ENCODE measurements around the gene CTXN2.

CTXN2 gene

GRCh38 chr15:48191574-48192225 lies at the start of gene CTXN2:
Gene CTXN2, plus strand, starts transcription at chr15:48191665. Its CDS starts 9,636 bp downstream, at chr15:48201301.
- in situ Hi-C loops (cut with MboI; ENCODE audit: low sequenced_read_pairs): no loop called here

- in situ Hi-C loops (cut with MboI; ENCODE audit: low sequenced_read_pairs): no loop called here
Measured at GRCh38 chr15:48143856-48144255, 47.6 kb upstream of the CTXN2 start.

GRCh38 chr15:48144889-48145288 lies 46.6 kb upstream of the CTXN2 start:
- in situ Hi-C loops (cut with MboI; ENCODE audit: low sequenced_read_pairs): no loop called here

- in situ Hi-C loops (cut with MboI; ENCODE audit: low sequenced_read_pairs): no loop called here
Measured at GRCh38 chr15:48145923-48146322, 45.5 kb upstream of the CTXN2 start.

- in situ Hi-C loops (cut with MboI; ENCODE audit: low sequenced_read_pairs): no loop called here
Measured at GRCh38 chr15:48147358-48147757, 44.1 kb upstream of the CTXN2 start.

GRCh38 chr15:48149858-48150257 lies 41.6 kb upstream of the CTXN2 start:
- in situ Hi-C loops (cut with MboI; ENCODE audit: low sequenced_read_pairs): no loop called here

- in situ Hi-C loops (cut with MboI; ENCODE audit: low sequenced_read_pairs): no loop called here
Measured at GRCh38 chr15:48153526-48153925, 37.9 kb upstream of the CTXN2 start.

GRCh38 chr15:48168616-48169015 lies 22.8 kb upstream of the CTXN2 start:
- in situ Hi-C loops (cut with MboI; ENCODE audit: low sequenced_read_pairs): no loop called here

- in situ Hi-C loops (cut with MboI; ENCODE audit: low sequenced_read_pairs): no loop called here
Measured at GRCh38 chr15:48170981-48171380, 20.5 kb upstream of the CTXN2 start.

- in situ Hi-C loops (cut with MboI; ENCODE audit: low sequenced_read_pairs): no loop called here
Measured at GRCh38 chr15:48175126-48175525, 16.3 kb upstream of the CTXN2 start.

GRCh38 chr15:48176112-48176511 lies 15.4 kb upstream of the CTXN2 start:
- in situ Hi-C loops (cut with MboI; ENCODE audit: low sequenced_read_pairs): no loop called here

GRCh38 chr15:48176957-48177356 lies 14.5 kb upstream of the CTXN2 start:
- in situ Hi-C loops (cut with MboI; ENCODE audit: low sequenced_read_pairs): no loop called here

- in situ Hi-C loops (cut with MboI; ENCODE audit: low sequenced_read_pairs): no loop called here
Measured at GRCh38 chr15:48177383-48177765, 14.1 kb upstream of the CTXN2 start.

- in situ Hi-C loops (cut with MboI; ENCODE audit: low sequenced_read_pairs): no loop called here
Measured at GRCh38 chr15:48177766-48178647, 13.5 kb upstream of the CTXN2 start, which contains the start of gene MYEF2. Gene MYEF2, minus strand, starts transcription at chr15:48178295. Its CDS starts 58 bp downstream, at chr15:48178237.

- in situ Hi-C loops (cut with MboI; ENCODE audit: low sequenced_read_pairs): no loop called here
Measured at GRCh38 chr15:48178648-48178931, 12.9 kb upstream of the CTXN2 start.

- in situ Hi-C loops (cut with MboI; ENCODE audit: low sequenced_read_pairs): no loop called here
Measured at GRCh38 chr15:48182749-48183148, 8.7 kb upstream of the CTXN2 start.

GRCh38 chr15:48185529-48185928 lies 5.9 kb upstream of the CTXN2 start:
- in situ Hi-C loops (cut with MboI; ENCODE audit: low sequenced_read_pairs): no loop called here

GRCh38 chr15:48186271-48186670 lies 5.2 kb upstream of the CTXN2 start:
- in situ Hi-C loops (cut with MboI; ENCODE audit: low sequenced_read_pairs): no loop called here

GRCh38 chr15:48190932-48191573 lies 412 bp upstream of the CTXN2 start:
- in situ Hi-C loops (cut with MboI; ENCODE audit: low sequenced_read_pairs): no loop called here

GRCh38 chr15:48202068-48202467 lies 10.6 kb downstream of the CTXN2 start:
- in situ Hi-C loops (cut with MboI; ENCODE audit: low sequenced_read_pairs): no loop called here

- in situ Hi-C loops (cut with MboI; ENCODE audit: low sequenced_read_pairs): no loop called here
Measured at GRCh38 chr15:48205981-48206380, 14.5 kb downstream of the CTXN2 start, which contains the start of gene SLC12A1. Gene SLC12A1, plus strand, starts transcription at chr15:48206302. Its CDS starts 1,418 bp downstream, at chr15:48207720.

- in situ Hi-C loops (cut with MboI; ENCODE audit: low sequenced_read_pairs): no loop called here
Measured at GRCh38 chr15:48221261-48221660, 29.8 kb downstream of the CTXN2 start.

Measured in HL-60/S4 treated with phorbol 12-myristate 13-acetate at 8.2 ng/mL for 4 days and 3 days (cell line).